Activated CD8-positive, alpha-beta memory T cell treated with anti-CD3 and anti-CD28 coated beads for 1 hour (primary cell): Measurements from ENCODE around the gene RUNX1.

Source experiments
- DNase-seq, 2 donors: peaks; one replicate each; pipeline ENCODE4 v3.0.0-alpha.2; 2020; ENCODE audit warnings: low read depth in 1 of 2; ENCODE audit errors: extremely low read depth in 1 of 2

Gene RUNX1

GRCh38 chr21:34800797-34801518 is 248.1 kb downstream of the RUNX1 start:
- DNase-seq, result no peak

GRCh38 chr21:34799092-34799491 is 250.0 kb downstream of the RUNX1 start:
- no peak for DNase-seq

- DNase-seq, result no peak
These were observed 251.1 kb downstream of the RUNX1 start for GRCh38 chr21:34797921-34798535.

- DNase-seq, result no peak
These were observed 251.9 kb downstream of the RUNX1 start for GRCh38 chr21:34797201-34797525.

GRCh38 chr21:34796518-34797200 is 252.4 kb downstream of the RUNX1 start:
- no peak for DNase-seq

GRCh38 chr21:34795548-34796180 is 253.4 kb downstream of the RUNX1 start:
- DNase-seq, result no peak

GRCh38 chr21:34795175-34795547 is 253.9 kb downstream of the RUNX1 start:
- DNase-seq, result no peak

GRCh38 chr21:34794686-34795085 is 254.4 kb downstream of the RUNX1 start:
- no peak for DNase-seq

- DNase-seq, result no peak
These were observed 255.6 kb downstream of the RUNX1 start for GRCh38 chr21:34793471-34793870.

- DNase-seq, result no peak
These were observed 256.5 kb downstream of the RUNX1 start for GRCh38 chr21:34792504-34793089.

- DNase-seq, result no peak
These were observed 257.2 kb downstream of the RUNX1 start for GRCh38 chr21:34791776-34792503.

GRCh38 chr21:34790834-34791233 is 258.3 kb downstream of the RUNX1 start:
- DNase-seq, result no peak

- no peak for DNase-seq
These were observed 258.8 kb downstream of the RUNX1 start for GRCh38 chr21:34790341-34790740.

GRCh38 chr21:34788879-34789278 is 260.2 kb downstream of the RUNX1 start:
- DNase-seq, result no peak

GRCh38 chr21:34783815-34784214 is 265.3 kb downstream of the RUNX1 start:
- DNase-seq, result no peak

- DNase-seq, result no peak
These were observed 266.4 kb downstream of the RUNX1 start for GRCh38 chr21:34782506-34783360.

GRCh38 chr21:34781526-34781925 is 267.6 kb downstream of the RUNX1 start:
- DNase-seq, result no peak

GRCh38 chr21:34779860-34780259 is 269.2 kb downstream of the RUNX1 start:
- DNase-seq, result no peak

GRCh38 chr21:34775793-34776192 is 273.3 kb downstream of the RUNX1 start:
- no peak for DNase-seq

- DNase-seq, result no peak
These were observed 274.4 kb downstream of the RUNX1 start for GRCh38 chr21:34774750-34775149.
